SU-DHL-6 (cell line): Measurements from ENCODE around the gene ZNF141.

ENCODE experiments used
- H2AFZ ChIP-seq: fragments of 200-600 bp; sonication (generic); 2 replicates; pipeline ENCODE4 v1.6.1; 2014; ENCODE audit warnings: low read depth, mild to moderate bottlenecking, moderate library complexity, mixed read lengths, antibody characterized with exemption, low read length; ENCODE audit not compliant: severe bottlenecking
- H3F3A ChIP-seq: fragments of 200-600 bp; shearing (Covaris generic); 2 replicates; pipeline ENCODE4 v1.6.0; 2016; ENCODE audit warnings: antibody characterized with exemption, mild to moderate bottlenecking; ENCODE audit not compliant: insufficient read depth
- H3K27ac ChIP-seq: fragments of 200-600 bp; sonication (generic); 2 replicates; pipeline ENCODE4 v1.5.1; 2016; ENCODE audit warnings: low read depth, mild to moderate bottlenecking, low read length, moderate library complexity, mixed read lengths
- H3K27me3 ChIP-seq: fragments of 200-600 bp; sonication (generic), shearing (Covaris generic); 2 replicates; pipeline ENCODE4 v1.6.0; 2014; ENCODE audit warnings: mild to moderate bottlenecking, low read length
- H3K36me3 ChIP-seq: fragments of 200-600 bp; sonication (generic); 2 replicates; pipeline ENCODE4 v1.6.1; 2014; ENCODE audit warnings: mild to moderate bottlenecking, low read length, mixed read lengths
- H3K4me2 ChIP-seq: fragments of 300-600, 200-600 bp; shearing (Covaris generic), sonication (generic); 2 replicates; pipeline ENCODE4 v1.6.0; 2014; ENCODE audit warnings: low read length, low read depth, mild to moderate bottlenecking; ENCODE audit not compliant: poor library complexity, severe bottlenecking
- H3K4me3 ChIP-seq: fragments of 200-600 bp; sonication (generic); 2 replicates; pipeline ENCODE4 v1.5.1; 2014; ENCODE audit warnings: antibody characterized with exemption, low read length, mild to moderate bottlenecking, mixed read lengths; ENCODE audit not compliant: insufficient read depth, poor library complexity, severe bottlenecking
- H3K79me2 ChIP-seq: fragments of 200-600 bp; sonication (generic); 2 replicates; pipeline ENCODE4 v1.6.1; 2014; ENCODE audit warnings: mild to moderate bottlenecking, low read length, moderate library complexity; ENCODE audit not compliant: insufficient read depth
- H3K9ac ChIP-seq: fragments of 200-600 bp; sonication (generic); 2 replicates; pipeline ENCODE4 v1.7.0; 2014; ENCODE audit warnings: mild to moderate bottlenecking, low read length
- H3K9me2 ChIP-seq: fragments of 200-600 bp; sonication (generic); replicated peaks from 2 replicates; pipeline ENCODE4 v1.6.1; 2014; ENCODE audit warnings: low read length; ENCODE audit not compliant: insufficient read depth
- H3K9me3 ChIP-seq: fragments of 200-600 bp; sonication (generic); 2 replicates; pipeline ENCODE4 v1.6.1; 2014; ENCODE audit warnings: low read length, mixed read lengths; ENCODE audit not compliant: insufficient read depth
- H4K20me1 ChIP-seq: fragments of 200-600 bp; sonication (generic); 2 replicates; pipeline ENCODE4 v1.6.1; 2014; ENCODE audit warnings: low read depth, mild to moderate bottlenecking, antibody characterized with exemption, low read length, moderate library complexity, mixed read lengths
- EZH2phosphoT487 ChIP-seq: fragments of 200-600 bp; sonication (generic), shearing (Covaris generic); conservative IDR thresholded peaks from 2 replicates; pipeline ENCODE4 v1.6.1; 2018; ENCODE audit warnings: mild to moderate bottlenecking, antibody characterized with exemption, low read length, moderate library complexity, mixed read lengths
- TF ChIP-seq, protein P1 (sequence below): fragments of 200-600 bp; sonication (generic); IDR thresholded peaks from one replicate; pipeline ENCODE4 v1.5.1; 2017; ENCODE audit warnings: antibody characterized with exemption, mild to moderate bottlenecking, low read length, moderate library complexity; ENCODE audit not compliant: insufficient read depth, poor library complexity, severe bottlenecking

ZNF141 gene

GRCh38 chr4:373062-373839 lies 35.6 kb downstream of the ZNF141 start:
- Histone ChIP-seq H3F3A (no peaks in the 10 kb centered on the region), H3K27ac (no peak overlapping the region), H3K36me3 (peaks cover 91% of the 10 kb centered on the region), H3K4me2 (no peak overlapping the region), H3K9me2 (no peaks in the 10 kb centered on the region), H2AFZ (no peak overlapping the region), H3K9ac (no peak overlapping the region), H4K20me1 (no peaks in the 10 kb centered on the region), H3K9me3 (peaks cover 84% of the 10 kb centered on the region), H3K27me3 (no peaks in the 10 kb centered on the region), H3K79me2 (peaks cover 11% of the 10 kb centered on the region; the same call in 1 of the 2 replicates), H3K4me3 (peak overlapping the region; percentile 7)
- TF ChIP-seq EZH2phosphoT487, result no peak
- TF ChIP-seq, protein P1, sequence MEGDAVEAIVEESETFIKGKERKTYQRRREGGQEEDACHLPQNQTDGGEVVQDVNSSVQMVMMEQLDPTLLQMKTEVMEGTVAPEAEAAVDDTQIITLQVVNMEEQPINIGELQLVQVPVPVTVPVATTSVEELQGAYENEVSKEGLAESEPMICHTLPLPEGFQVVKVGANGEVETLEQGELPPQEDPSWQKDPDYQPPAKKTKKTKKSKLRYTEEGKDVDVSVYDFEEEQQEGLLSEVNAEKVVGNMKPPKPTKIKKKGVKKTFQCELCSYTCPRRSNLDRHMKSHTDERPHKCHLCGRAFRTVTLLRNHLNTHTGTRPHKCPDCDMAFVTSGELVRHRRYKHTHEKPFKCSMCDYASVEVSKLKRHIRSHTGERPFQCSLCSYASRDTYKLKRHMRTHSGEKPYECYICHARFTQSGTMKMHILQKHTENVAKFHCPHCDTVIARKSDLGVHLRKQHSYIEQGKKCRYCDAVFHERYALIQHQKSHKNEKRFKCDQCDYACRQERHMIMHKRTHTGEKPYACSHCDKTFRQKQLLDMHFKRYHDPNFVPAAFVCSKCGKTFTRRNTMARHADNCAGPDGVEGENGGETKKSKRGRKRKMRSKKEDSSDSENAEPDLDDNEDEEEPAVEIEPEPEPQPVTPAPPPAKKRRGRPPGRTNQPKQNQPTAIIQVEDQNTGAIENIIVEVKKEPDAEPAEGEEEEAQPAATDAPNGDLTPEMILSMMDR, result no peak

GRCh38 chr4:374298-375160 lies 36.9 kb downstream of the ZNF141 start:
- no peaks in the 10 kb centered on the region for H4K20me1 ChIP-seq
- no peak overlapping the region for H3K4me2 ChIP-seq
- no peak overlapping the region for H3K4me3 ChIP-seq
- peaks cover 81% of the 10 kb centered on the region for H3K9me3 ChIP-seq
- peaks cover 89% of the 10 kb centered on the region for H3K36me3 ChIP-seq
- H3K27ac ChIP-seq, result no peak overlapping the region
- TF ChIP-seq EZH2phosphoT487, result no peak
- TF ChIP-seq, protein P1, result no peak
- no peak overlapping the region for H2AFZ ChIP-seq
- H3K79me2 ChIP-seq, result peaks cover 8% of the 10 kb centered on the region; the same call in 1 of the 2 replicates
- H3F3A ChIP-seq, result no peaks in the 10 kb centered on the region
- no peaks in the 10 kb centered on the region for H3K27me3 ChIP-seq
- H3K9ac ChIP-seq, result no peak overlapping the region
- no peaks in the 10 kb centered on the region for H3K9me2 ChIP-seq

- no peak overlapping the region for H2AFZ ChIP-seq
- no peaks in the 10 kb centered on the region for H3K27me3 ChIP-seq
- H4K20me1 ChIP-seq, result no peaks in the 10 kb centered on the region
- peaks cover 49% of the 10 kb centered on the region for H3K9me3 ChIP-seq
- peaks cover 28% of the 10 kb centered on the region for H3F3A ChIP-seq
- H3K4me2 ChIP-seq, result peak overlapping the region; percentile 40
- H3K36me3 ChIP-seq, result peaks cover 18% of the 10 kb centered on the region
- no peaks in the 10 kb centered on the region for H3K9me2 ChIP-seq
- TF ChIP-seq, protein P1, result no peak
- no peak for TF ChIP-seq EZH2phosphoT487
- no peak overlapping the region; the same call in 1 of the 2 replicates for H3K9ac ChIP-seq
- no peaks in the 10 kb centered on the region for H3K79me2 ChIP-seq
- H3K4me3 ChIP-seq, result no peak overlapping the region
- H3K27ac ChIP-seq, result peak overlapping the region; percentile 97
These were observed 46.8 kb downstream of the ZNF141 start for GRCh38 chr4:384311-385010.
